ENCODE data around the gene TUBD1. TPM values are rescaled to one million over a fixed set of nuclear protein-coding genes. Genes with fewer than 3 reads are reported as not detected.
"Not testable (repeated sequence)": the region's sequence is repeated elsewhere in the genome, so short reads cannot be mapped to it uniquely, and the experiment has no call there.

The TUBD1 gene
- total RNA-seq, 2 donors from 2014 or later: 6.9 to 7.5 TPM

- Histone ChIP-seq H3K36me3 (replicated peaks in 1 of 2; ENCODE audit: insufficient read depth in 1 of 2, low read depth in 2 of 2) (peaks cover 0 to 3% of the 10 kb centered on the region in 2 donors), H3K27me3 (no peaks in the 10 kb centered on the region), H3K9me3 (no peaks in the 10 kb centered on the region), H3K4me1 (peaks cover 79% of the 10 kb centered on the region), H3K4me3 (no peak overlapping the region), H3K27ac (peak overlapping the region in 3 of 4 donors; percentile 71 to 82 (median 79))
- DNase-seq (peak in 1 of 4 donors; percentile 12), ATAC-seq (no peak)
- 20 to 46% methylated on average over 3 of the region's 3 CpGs for WGBS, 2 donors
- TF ChIP-seq POLR2A (IDR thresholded peaks at IDR 0.05) (no peak), CTCF (IDR thresholded peaks at IDR 0.05) (no peak)
- intact Hi-C loops (cut with DNase I): no loop called here
These were observed 35.6 kb downstream of the TUBD1 start for GRCh38 chr17:59856859-59857794.

GRCh38 chr17:59853919-59854729 lies 38.6 kb downstream of the TUBD1 start:
- intact Hi-C loops (cut with DNase I); ATAC-seq; H3K27me3 ChIP-seq; H3K9me3 ChIP-seq; H3K4me3 ChIP-seq; H3K36me3 ChIP-seq (replicated peaks in 1 of 2; ENCODE audit: insufficient read depth in 1 of 2, low read depth in 2 of 2): not testable (repeated sequence)
- DNase-seq: peak in 1 of 4 donors; percentile 6
- 91% methylated on average over 10 of the region's 10 CpGs for WGBS, 2 donors
- peak overlapping the region; percentile 70 to 82 (median 75) for H3K27ac ChIP-seq
- peaks cover 89% of the 10 kb centered on the region for H3K4me1 ChIP-seq

- no peaks in the 10 kb centered on the region for H3K36me3 ChIP-seq (replicated peaks in 1 of 2; ENCODE audit: insufficient read depth in 1 of 2, low read depth in 2 of 2)
- peaks cover 89% of the 10 kb centered on the region for H3K4me1 ChIP-seq
- intact Hi-C loops (cut with DNase I): no loop called here
- no peak overlapping the region for H3K4me3 ChIP-seq
- TF ChIP-seq POLR2A (IDR thresholded peaks at IDR 0.05) (peak in 1 of 3 donors; percentile 21), CTCF (IDR thresholded peaks at IDR 0.05) (peak in 6 of 7 experiments; percentile 33 to 83 (median 69))
- peak overlapping the region; percentile 70 to 82 (median 75) for H3K27ac ChIP-seq
- no peaks in the 10 kb centered on the region for H3K9me3 ChIP-seq
- H3K27me3 ChIP-seq: no peaks in the 10 kb centered on the region
- DNase-seq (peak; percentile 80 to 89 (median 85)), ATAC-seq (peak; percentile 76)
- 55% methylated on average over 13 to 14 of the region's 14 CpGs for WGBS, 2 donors
These were observed 39.4 kb downstream of the TUBD1 start for GRCh38 chr17:59853168-59853918.

DNA sequence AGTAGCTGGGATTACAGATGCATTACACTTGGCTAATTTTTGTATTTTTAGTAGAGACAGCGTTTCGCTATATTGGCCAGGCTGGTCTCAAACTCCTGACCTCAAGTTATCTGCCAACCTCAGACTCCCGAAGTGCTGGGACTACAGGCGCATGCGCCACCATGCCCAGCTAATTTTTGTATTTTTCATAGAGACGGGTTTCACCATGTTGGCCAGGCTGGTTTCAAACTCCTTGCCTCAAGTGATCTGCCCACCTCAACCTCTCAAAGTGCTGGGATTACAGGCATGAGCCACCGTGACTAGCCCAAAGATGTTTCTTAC lies 39.9 kb downstream of the TUBD1 start:
- intact Hi-C loops (cut with DNase I); H3K9me3 ChIP-seq; H3K36me3 ChIP-seq (replicated peaks in 1 of 2; ENCODE audit: insufficient read depth in 1 of 2, low read depth in 2 of 2); H3K27me3 ChIP-seq; ATAC-seq; H3K4me3 ChIP-seq: not testable (repeated sequence)
- DNase-seq: peak in 1 of 4 donors; percentile 8
- Histone ChIP-seq H3K27ac (peak overlapping the region; percentile 63 to 82 (median 75)), H3K4me1 (peaks cover 89% of the 10 kb centered on the region)
- WGBS, 2 donors: 86 to 87% methylated on average over 7 of the region's 7 CpGs

DNA sequence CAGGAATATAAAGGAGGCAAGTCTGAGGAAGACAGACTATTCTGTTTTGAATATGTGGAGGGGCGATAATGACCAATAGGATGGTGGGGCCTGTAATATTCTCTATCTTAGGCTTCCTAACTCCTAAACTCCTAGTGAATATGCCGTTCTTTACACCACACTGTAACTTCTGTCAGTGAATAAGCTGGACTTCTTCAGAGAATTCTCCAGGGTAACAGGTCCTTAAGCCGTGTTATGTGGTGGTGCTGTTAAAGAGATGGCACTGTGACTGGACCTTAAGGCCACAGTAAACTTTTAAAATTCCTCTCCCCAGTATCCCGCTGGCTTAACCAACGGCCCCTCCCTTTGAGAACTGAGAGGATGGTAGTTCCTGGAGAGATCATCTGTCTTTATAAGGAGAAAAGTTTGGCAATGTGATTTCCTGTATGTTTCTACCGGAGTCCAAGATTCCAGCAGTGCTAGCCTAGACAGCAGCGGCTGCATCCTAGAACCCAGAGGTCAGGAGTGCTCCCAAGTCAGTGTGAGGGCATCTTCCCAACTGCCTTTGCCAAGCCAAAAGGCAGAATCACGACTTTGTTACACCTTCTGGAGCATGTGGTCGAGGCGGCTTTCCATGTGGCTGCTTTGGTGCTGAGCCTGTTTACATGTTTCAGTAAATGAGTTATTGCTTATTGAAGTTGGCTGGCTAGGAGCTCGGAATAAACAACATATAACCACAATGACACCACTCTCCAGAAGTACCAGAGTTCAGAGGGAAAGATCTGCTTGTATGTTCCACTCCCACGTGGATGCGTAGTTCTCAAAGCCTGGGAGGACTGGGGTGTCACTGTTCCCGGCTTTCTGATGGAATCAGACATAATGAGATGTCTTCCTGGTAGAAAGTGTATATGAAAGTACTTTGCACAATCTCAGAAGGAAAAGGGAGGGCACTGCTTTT lies 41.0 kb downstream of the TUBD1 start:
- ATAC-seq: no peak
- Histone ChIP-seq H3K4me3 (no peak overlapping the region), H3K27ac (peak overlapping the region; percentile 56 to 82 (median 75)), H3K36me3 (replicated peaks in 1 of 2; ENCODE audit: insufficient read depth in 1 of 2, low read depth in 2 of 2) (no peaks in the 10 kb centered on the region), H3K9me3 (no peaks in the 10 kb centered on the region), H3K27me3 (no peaks in the 10 kb centered on the region), H3K4me1 (peaks cover 89% of the 10 kb centered on the region)
- TF ChIP-seq CTCF (IDR thresholded peaks at IDR 0.05) (no peak), POLR2A (IDR thresholded peaks at IDR 0.05) (peak in 1 of 3 donors; percentile 16)
- peak in 3 of 4 donors; percentile 42 to 58 (median 51) for DNase-seq
- intact Hi-C loops (cut with DNase I): no loop called here
- 54% methylated on average over 13 to 14 of the region's 14 CpGs for WGBS, 2 donors

GRCh38 chr17:59850311-59850710 lies 42.4 kb downstream of the TUBD1 start:
- Histone ChIP-seq H3K4me1 (peaks cover 89% of the 10 kb centered on the region), H3K27ac (peak overlapping the region in 1 of 4 donors; percentile 7)
- H3K27me3 ChIP-seq; H3K9me3 ChIP-seq; H3K36me3 ChIP-seq (replicated peaks in 1 of 2; ENCODE audit: insufficient read depth in 1 of 2, low read depth in 2 of 2); intact Hi-C loops (cut with DNase I); ATAC-seq; H3K4me3 ChIP-seq: not testable (repeated sequence)
- peak in 2 of 4 donors; percentile 2 to 6 for DNase-seq
- 91 to 93% methylated on average over 15 of the region's 15 CpGs for WGBS, 2 donors

All from body of pancreas (tissue), 4 donors.